Panc1 (cell line): ENCODE measurements around the gene EDN2. TPM values are rescaled to one million over a fixed set of nuclear protein-coding genes. Genes with fewer than 3 reads are reported as not detected.

Experiments
- ATAC-seq: fragments of 200-7000 bp; cut with Tn5 transposase; 2 replicates; pipeline ENCODE4 v1.9.1; 2020; ENCODE audit warnings: mild to moderate bottlenecking, moderate library complexity
- BruUV-seq: library from RNA; stranded (reverse); fragments of 400-500 nt; replicated peaks from 2 replicates; lab custom pipeline; 2021; lab: Mats Ljungman, UMichigan
- CTCF ChIA-PET: fragments of 300-600 bp; sonication (Branson Sonifier 250); formaldehyde crosslinking; loops from one replicate; lab custom pipeline; 2022; ENCODE audit warnings: antibody characterized with exemption; lab: Charles Lee
- POLR2A ChIA-PET: fragments of 300-600 bp; sonication (Branson Sonifier 250); formaldehyde crosslinking; loops from one replicate; lab custom pipeline; 2022; ENCODE audit warnings: antibody characterized with exemption; lab: Charles Lee
- DNase-seq: peaks from one replicate; pipeline ENCODE4 v3.0.0-alpha.2; 2010; ENCODE audit warnings: low read depth, low spot score
- H3K27ac ChIP-seq: 2 replicates; pipeline ENCODE4 v1.5.1; 2011; ENCODE audit warnings: mild to moderate bottlenecking, low read length, inconsistent platforms
- H3K27me3 ChIP-seq: fragments of 200-500 bp; sonication (Bioruptor generic); 2 replicates; pipeline ENCODE4 v1.6.0; 2014; ENCODE audit warnings: low read length, inconsistent platforms; ENCODE audit not compliant: control insufficient read depth, insufficient read depth
- H3K36me3 ChIP-seq: fragments of 200-500 bp; sonication (Bioruptor generic); 2 replicates; pipeline ENCODE4 v1.5.1; 2014; ENCODE audit warnings: inconsistent platforms, mild to moderate bottlenecking, low read length, moderate library complexity; ENCODE audit not compliant: control insufficient read depth, insufficient read depth
- H3K4me1 ChIP-seq: 2 replicates; pipeline ENCODE4 v1.5.1; 2011; ENCODE audit warnings: inconsistent platforms, mild to moderate bottlenecking, low read length, moderate library complexity; ENCODE audit not compliant: control insufficient read depth, insufficient read depth
- H3K4me3 ChIP-seq, 2 experiments: 2 replicates each; pipeline ENCODE4 v1.5.1; 2011 to 2012; ENCODE audit warnings: low read depth in 2 of 2, low read length in 2 of 2, mild to moderate bottlenecking in 2 of 2, inconsistent platforms in 1 of 2, moderate library complexity in 1 of 2
- H3K9me3 ChIP-seq: fragments of 200-500 bp; sonication (Bioruptor generic); 2 replicates; pipeline ENCODE4 v1.5.1; 2014; ENCODE audit warnings: low read depth, mild to moderate bottlenecking, inconsistent platforms, low read length, moderate library complexity; ENCODE audit not compliant: control insufficient read depth, insufficient read depth
- POLR2AphosphoS5 ChIP-seq: IDR thresholded peaks from 2 replicates; pipeline ENCODE4 v1.6.1; 2012; ENCODE audit warnings: mild to moderate bottlenecking, low read depth, low read length, moderate library complexity
- SIN3A ChIP-seq: IDR thresholded peaks from 2 replicates; pipeline ENCODE4 v1.6.1; 2012; ENCODE audit warnings: low read depth, mild to moderate bottlenecking, low read length, moderate library complexity, borderline replicate concordance; ENCODE audit not compliant: insufficient read depth
- TCF7L2 ChIP-seq: IDR thresholded peaks from 2 replicates; pipeline ENCODE4 v1.6.1; 2011; ENCODE audit warnings: mild to moderate bottlenecking, low read depth, low read length, inconsistent platforms
- in situ Hi-C: cut with HindIII; loops from 2 replicates; pipeline ENCODE4 v1.10.0; 2016; ENCODE audit warnings: low sequenced_read_pairs, low pct_unique_long_range_greater_than_20kb
- intact Hi-C: fragments of 100-400 bp; cut with micrococcal nuclease; formaldehyde crosslinking; loops from one replicate; pipeline ENCODE4 v1.10.0; 2022; ENCODE audit not compliant: unreplicated experiment
- total RNA-seq: library from RNA; stranded (reverse); gene quantifications from one replicate; pipeline ENCODE4 v1.2.1, GENCODE V29; 2021; ENCODE audit not compliant: unreplicated experiment
- TF ChIP-seq, protein P1 (sequence below): fragments of 450-650 bp; IDR thresholded peaks from 2 replicates; pipeline ENCODE4 v1.5.1; 2017; ENCODE audit warnings: mild to moderate bottlenecking
- TF ChIP-seq, protein P2 (sequence below), 2 experiments: IDR thresholded peaks; 2 replicates each; pipeline ENCODE4 v1.6.1; 2011 to 2012; ENCODE audit warnings: low read depth in 2 of 2, control low read depth in 1 of 2, low read length in 1 of 2, mild to moderate bottlenecking in 1 of 2, moderate library complexity in 1 of 2; ENCODE audit not compliant: insufficient read depth in 1 of 2

EDN2 gene
- total RNA-seq, 1 experiment from 2014 or later: not detected

DNA sequence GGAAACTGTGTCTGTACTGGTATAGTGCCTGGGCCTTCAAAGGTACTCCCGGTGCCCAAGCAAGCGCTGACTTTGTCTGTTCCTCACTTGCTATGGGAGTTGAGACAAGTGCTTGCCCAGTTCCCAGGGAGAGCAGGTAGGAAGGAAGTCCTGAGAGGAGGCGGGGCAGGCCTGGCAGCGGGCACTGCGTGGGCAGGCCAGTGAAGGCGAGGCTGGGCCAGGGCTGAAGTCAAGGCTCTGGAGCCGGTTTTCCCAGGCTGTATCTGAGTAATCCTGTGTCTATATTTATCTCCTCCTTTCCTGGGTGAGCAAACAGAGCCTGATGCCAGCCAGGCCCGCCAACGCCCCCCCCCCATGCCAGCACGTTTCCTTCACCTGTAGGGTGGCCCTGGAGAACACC lies 15.9 kb upstream of the EDN2 start:
- no TSS peak for BruUV-seq
- TF ChIP-seq POLR2AphosphoS5 (no peak), SIN3A (no peak), TCF7L2 (no peak)
- TF ChIP-seq, protein P1, sequence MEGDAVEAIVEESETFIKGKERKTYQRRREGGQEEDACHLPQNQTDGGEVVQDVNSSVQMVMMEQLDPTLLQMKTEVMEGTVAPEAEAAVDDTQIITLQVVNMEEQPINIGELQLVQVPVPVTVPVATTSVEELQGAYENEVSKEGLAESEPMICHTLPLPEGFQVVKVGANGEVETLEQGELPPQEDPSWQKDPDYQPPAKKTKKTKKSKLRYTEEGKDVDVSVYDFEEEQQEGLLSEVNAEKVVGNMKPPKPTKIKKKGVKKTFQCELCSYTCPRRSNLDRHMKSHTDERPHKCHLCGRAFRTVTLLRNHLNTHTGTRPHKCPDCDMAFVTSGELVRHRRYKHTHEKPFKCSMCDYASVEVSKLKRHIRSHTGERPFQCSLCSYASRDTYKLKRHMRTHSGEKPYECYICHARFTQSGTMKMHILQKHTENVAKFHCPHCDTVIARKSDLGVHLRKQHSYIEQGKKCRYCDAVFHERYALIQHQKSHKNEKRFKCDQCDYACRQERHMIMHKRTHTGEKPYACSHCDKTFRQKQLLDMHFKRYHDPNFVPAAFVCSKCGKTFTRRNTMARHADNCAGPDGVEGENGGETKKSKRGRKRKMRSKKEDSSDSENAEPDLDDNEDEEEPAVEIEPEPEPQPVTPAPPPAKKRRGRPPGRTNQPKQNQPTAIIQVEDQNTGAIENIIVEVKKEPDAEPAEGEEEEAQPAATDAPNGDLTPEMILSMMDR: no peak
- TF ChIP-seq, protein P2, sequence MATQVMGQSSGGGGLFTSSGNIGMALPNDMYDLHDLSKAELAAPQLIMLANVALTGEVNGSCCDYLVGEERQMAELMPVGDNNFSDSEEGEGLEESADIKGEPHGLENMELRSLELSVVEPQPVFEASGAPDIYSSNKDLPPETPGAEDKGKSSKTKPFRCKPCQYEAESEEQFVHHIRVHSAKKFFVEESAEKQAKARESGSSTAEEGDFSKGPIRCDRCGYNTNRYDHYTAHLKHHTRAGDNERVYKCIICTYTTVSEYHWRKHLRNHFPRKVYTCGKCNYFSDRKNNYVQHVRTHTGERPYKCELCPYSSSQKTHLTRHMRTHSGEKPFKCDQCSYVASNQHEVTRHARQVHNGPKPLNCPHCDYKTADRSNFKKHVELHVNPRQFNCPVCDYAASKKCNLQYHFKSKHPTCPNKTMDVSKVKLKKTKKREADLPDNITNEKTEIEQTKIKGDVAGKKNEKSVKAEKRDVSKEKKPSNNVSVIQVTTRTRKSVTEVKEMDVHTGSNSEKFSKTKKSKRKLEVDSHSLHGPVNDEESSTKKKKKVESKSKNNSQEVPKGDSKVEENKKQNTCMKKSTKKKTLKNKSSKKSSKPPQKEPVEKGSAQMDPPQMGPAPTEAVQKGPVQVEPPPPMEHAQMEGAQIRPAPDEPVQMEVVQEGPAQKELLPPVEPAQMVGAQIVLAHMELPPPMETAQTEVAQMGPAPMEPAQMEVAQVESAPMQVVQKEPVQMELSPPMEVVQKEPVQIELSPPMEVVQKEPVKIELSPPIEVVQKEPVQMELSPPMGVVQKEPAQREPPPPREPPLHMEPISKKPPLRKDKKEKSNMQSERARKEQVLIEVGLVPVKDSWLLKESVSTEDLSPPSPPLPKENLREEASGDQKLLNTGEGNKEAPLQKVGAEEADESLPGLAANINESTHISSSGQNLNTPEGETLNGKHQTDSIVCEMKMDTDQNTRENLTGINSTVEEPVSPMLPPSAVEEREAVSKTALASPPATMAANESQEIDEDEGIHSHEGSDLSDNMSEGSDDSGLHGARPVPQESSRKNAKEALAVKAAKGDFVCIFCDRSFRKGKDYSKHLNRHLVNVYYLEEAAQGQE (IDR thresholded peaks at IDR 0.05; ENCODE audit: insufficient read depth in 1 of 2, low read depth in 2 of 2, low read length in 1 of 2): no peak
- Histone ChIP-seq H3K4me1 (peaks cover 7% of the 10 kb centered on the region; the same call in 1 of the 2 replicates), H3K36me3 (no peaks in the 10 kb centered on the region), H3K27ac (no peak overlapping the region), H3K27me3 (no peaks in the 10 kb centered on the region), H3K9me3 (no peaks in the 10 kb centered on the region), H3K4me3 (no peak overlapping the region)
- in situ Hi-C loops: no loop called here
- POLR2A ChIA-PET: no interaction called here
- ATAC-seq (no peak), DNase-seq (no peak)
- CTCF ChIA-PET: no interaction called here
- intact Hi-C loops: no loop called here

DNA sequence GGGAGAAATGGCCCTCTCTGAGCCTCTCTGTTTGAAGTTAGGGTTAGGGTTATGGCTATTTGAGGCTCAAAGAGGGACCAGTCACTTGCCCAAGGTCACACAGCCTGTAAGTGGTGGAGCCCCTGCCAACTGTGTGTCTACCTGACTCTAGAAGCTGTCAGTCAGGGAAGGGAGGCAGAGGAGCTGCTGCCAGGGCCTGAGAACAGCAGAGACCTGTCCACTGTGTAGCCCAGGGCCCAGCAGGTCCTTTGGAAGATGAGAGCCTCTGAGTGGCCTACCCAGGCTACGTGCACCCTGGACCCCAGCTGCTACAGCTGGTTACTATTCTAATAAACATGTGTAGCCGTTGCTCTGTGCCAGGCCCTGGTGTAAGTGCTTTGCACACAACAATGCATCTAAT lies 15.1 kb upstream of the EDN2 start:
- CTCF ChIA-PET: no interaction called here
- in situ Hi-C loops (no loop called here), intact Hi-C loops (no loop called here)
- no peak overlapping the region for H3K27ac ChIP-seq
- POLR2A ChIA-PET: interaction anchor here (0.5 kb wide), 1 partner anchor 1187 kb away, joined by 3 read pairs; no protein-coding TSS in a partner anchor
- H3K27me3 ChIP-seq: no peaks in the 10 kb centered on the region
- H3K4me3 ChIP-seq: no peak overlapping the region
- no peak for DNase-seq
- no peaks in the 10 kb centered on the region for H3K9me3 ChIP-seq
- H3K4me1 ChIP-seq: peaks cover 9% of the 10 kb centered on the region; the same call in 1 of the 2 replicates
- TF ChIP-seq, protein P1: no peak
- ATAC-seq: no peak
- BruUV-seq: no TSS peak
- H3K36me3 ChIP-seq: no peaks in the 10 kb centered on the region
